K562 (cell line): ENCODE measurements around the gene TMSB4X. TPM values are rescaled to one million over a fixed set of nuclear protein-coding genes. Genes with fewer than 3 reads are reported as not detected.

Source experiments
- CBFA2T2 ChIP-seq: fragments of 450-650 bp; conservative IDR thresholded peaks from 2 replicates; pipeline ENCODE4 v1.6.1; 2017; ENCODE audit warnings: mild to moderate bottlenecking
- CCNT2 ChIP-seq: IDR thresholded peaks from 2 replicates; pipeline ENCODE4 v1.6.1; 2011; ENCODE audit warnings: borderline replicate concordance, low read depth, mild to moderate bottlenecking, moderate library complexity, mixed read lengths, low read length; ENCODE audit not compliant: insufficient read length; ENCODE audit errors: extremely low read depth
- ELF4 ChIP-seq: fragments of 450-650 bp; formaldehyde crosslinking; IDR thresholded peaks from 2 replicates; pipeline ENCODE4 v1.4.0; 2022; ENCODE audit warnings: missing genetic modification characterization
- HSF4 ChIP-seq: fragments of 250-450 bp; sonication (Bioruptor Pico); IDR thresholded peaks from 2 replicates; pipeline ENCODE4 v2.1.2; 2022; ENCODE audit warnings: mild to moderate bottlenecking, moderate library complexity, borderline replicate concordance
- ILK ChIP-seq: fragments of 450-650 bp; IDR thresholded peaks from 2 replicates; pipeline ENCODE4 v1.6.1; 2016; ENCODE audit warnings: missing genetic modification characterization, low read depth, mild to moderate bottlenecking, missing compliant biosample characterization, moderate library complexity, borderline replicate concordance
- NBN ChIP-seq: fragments of 450-650 bp; IDR thresholded peaks from 2 replicates; pipeline ENCODE4 v1.6.1; 2016; ENCODE audit warnings: low read depth, mild to moderate bottlenecking
- NCOR1 ChIP-seq: fragments of 450-650 bp; IDR thresholded peaks from 2 replicates; pipeline ENCODE4 v1.6.1; 2016; ENCODE audit warnings: mild to moderate bottlenecking, moderate library complexity
- TEAD2 ChIP-seq: fragments of 450-650 bp; IDR thresholded peaks from 2 replicates; pipeline ENCODE4 v1.6.1; 2016; ENCODE audit warnings: missing genetic modification characterization, control low read depth, missing compliant biosample characterization
- ZNF140 ChIP-seq: fragments of 250-450 bp; sonication (Bioruptor Pico); IDR thresholded peaks from 2 replicates; pipeline ENCODE4 v1.8.0; 2021; ENCODE audit warnings: moderate library complexity, mild to moderate bottlenecking, inconsistent platforms
- ZNF561 ChIP-seq: fragments of 450-650 bp; formaldehyde crosslinking; conservative IDR thresholded peaks from 2 replicates; pipeline ENCODE4 v1.4.0; 2020; ENCODE audit warnings: mild to moderate bottlenecking, moderate library complexity
- polyA plus RNA-seq, 8 experiments: library from polyadenylated mRNA; depleted of rRNA in 4 of 8; stranded (reverse) in 5 of 8; unstranded in 3 of 8; fragments of >200 nt; fragmentation: Nextera tagmentation in 2 of 8; fragmentation: Illumina TruSeq in 1 of 8; extraction: Ambion mirVana in 2 of 8; extraction: Trizol in 1 of 8; gene quantifications; 2 replicates each; pipeline versions ENCODE4 v1.2.1 to v1.2.3, GENCODE V29; 2011 to 2014; ENCODE audit warnings: inconsistent platforms in 1 of 8, missing spikeins in 1 of 8
- total RNA-seq, 7 experiments: library from RNA; depleted of rRNA in 6 of 7; stranded (reverse); fragments of >200 nt in 6 of 7; fragmentation: Illumina TruSeq in 2 of 7; extraction: Trizol in 2 of 7; gene quantifications; 2 replicates each; pipeline versions ENCODE4 v1.2.1 to v1.2.3, GENCODE V29; 2011 to 2021; ENCODE audit warnings: low replicate concordance in 1 of 7
- TF ChIP-seq, protein P1 (sequence below): fragments of 450-650 bp; conservative IDR thresholded peaks from 2 replicates; pipeline ENCODE4 v1.6.1; 2016; ENCODE audit warnings: missing genetic modification characterization, low read depth, mild to moderate bottlenecking, control low read depth, missing compliant biosample characterization
- TF ChIP-seq, protein P2 (sequence below): fragments of 450-650 bp; IDR thresholded peaks from 2 replicates; pipeline ENCODE4 v1.6.1; 2017; ENCODE audit warnings: mild to moderate bottlenecking, moderate library complexity
- TF ChIP-seq, protein P3 (sequence below), 2 experiments: fragments of 450-650 bp; formaldehyde crosslinking in 1 of 2; IDR thresholded peaks; 2 replicates each; pipeline versions ENCODE4 v1.4.0 to v1.6.1; 2014 to 2020; ENCODE audit warnings: mild to moderate bottlenecking in 2 of 2, borderline replicate concordance in 1 of 2, low read depth in 1 of 2

The TMSB4X gene
- total and polyA plus RNA-seq, 9 of the 15 experiments (the other 6 are each of a cell fraction or from before 2014, with no cell fraction given): 1,035 to 2,035 (median 1,529) TPM

DNA sequence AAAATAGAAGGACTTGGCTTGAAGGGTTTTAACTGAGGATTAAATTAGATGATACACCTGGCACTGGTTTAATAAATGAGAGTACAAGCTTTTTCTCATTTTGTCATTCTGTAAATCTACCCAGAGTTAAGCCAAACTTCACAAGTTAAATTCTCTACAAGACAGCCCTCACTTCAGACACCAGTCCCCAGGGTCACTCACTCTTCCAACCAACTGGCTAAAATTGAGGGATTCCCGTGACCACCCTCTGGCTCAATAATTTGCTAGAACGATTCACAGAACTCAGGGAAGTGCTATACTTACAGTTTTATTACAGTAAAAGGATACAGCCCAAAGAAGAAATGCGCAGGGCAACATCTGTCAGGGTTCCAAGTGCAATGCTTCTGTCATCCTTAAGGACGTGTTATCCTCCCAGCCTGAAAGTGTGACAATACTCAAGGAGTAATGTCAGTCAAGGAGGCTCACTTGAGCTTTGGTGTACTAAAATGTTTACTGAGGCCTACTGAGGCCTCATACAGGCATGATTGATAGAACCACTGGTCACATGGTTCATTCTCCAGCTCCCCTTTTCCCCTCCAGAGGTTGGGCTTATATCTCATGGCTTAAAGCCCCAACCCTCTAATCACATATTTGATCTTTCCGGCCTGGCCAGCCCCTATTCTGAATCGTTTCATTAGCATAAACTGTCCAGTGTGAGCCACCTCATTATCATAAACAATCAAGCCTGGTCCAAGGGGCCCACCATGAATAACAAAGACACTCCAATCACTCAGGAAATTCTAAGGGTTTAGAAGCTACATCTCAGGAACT lies 9.6 kb upstream of the TMSB4X start (continued):
- TF ChIP-seq ZNF140 (CRISPR knock-in tag) (no peak), NCOR1 (no peak), NBN (no peak), HSF4 (CRISPR knock-in tag) (no peak), ZNF561 (CRISPR knock-in tag) (no peak), CBFA2T2 (no peak), TEAD2 (tag) (no peak), ELF4 (CRISPR knock-in tag) (no peak), CCNT2 (no peak), ILK (no peak)
- TF ChIP-seq, protein P1, sequence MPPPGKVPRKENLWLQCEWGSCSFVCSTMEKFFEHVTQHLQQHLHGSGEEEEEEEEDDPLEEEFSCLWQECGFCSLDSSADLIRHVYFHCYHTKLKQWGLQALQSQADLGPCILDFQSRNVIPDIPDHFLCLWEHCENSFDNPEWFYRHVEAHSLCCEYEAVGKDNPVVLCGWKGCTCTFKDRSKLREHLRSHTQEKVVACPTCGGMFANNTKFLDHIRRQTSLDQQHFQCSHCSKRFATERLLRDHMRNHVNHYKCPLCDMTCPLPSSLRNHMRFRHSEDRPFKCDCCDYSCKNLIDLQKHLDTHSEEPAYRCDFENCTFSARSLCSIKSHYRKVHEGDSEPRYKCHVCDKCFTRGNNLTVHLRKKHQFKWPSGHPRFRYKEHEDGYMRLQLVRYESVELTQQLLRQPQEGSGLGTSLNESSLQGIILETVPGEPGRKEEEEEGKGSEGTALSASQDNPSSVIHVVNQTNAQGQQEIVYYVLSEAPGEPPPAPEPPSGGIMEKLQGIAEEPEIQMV (tag): no peak
- TF ChIP-seq, protein P2, sequence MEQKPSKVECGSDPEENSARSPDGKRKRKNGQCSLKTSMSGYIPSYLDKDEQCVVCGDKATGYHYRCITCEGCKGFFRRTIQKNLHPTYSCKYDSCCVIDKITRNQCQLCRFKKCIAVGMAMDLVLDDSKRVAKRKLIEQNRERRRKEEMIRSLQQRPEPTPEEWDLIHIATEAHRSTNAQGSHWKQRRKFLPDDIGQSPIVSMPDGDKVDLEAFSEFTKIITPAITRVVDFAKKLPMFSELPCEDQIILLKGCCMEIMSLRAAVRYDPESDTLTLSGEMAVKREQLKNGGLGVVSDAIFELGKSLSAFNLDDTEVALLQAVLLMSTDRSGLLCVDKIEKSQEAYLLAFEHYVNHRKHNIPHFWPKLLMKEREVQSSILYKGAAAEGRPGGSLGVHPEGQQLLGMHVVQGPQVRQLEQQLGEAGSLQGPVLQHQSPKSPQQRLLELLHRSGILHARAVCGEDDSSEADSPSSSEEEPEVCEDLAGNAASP: no peak
- TF ChIP-seq, protein P3, sequence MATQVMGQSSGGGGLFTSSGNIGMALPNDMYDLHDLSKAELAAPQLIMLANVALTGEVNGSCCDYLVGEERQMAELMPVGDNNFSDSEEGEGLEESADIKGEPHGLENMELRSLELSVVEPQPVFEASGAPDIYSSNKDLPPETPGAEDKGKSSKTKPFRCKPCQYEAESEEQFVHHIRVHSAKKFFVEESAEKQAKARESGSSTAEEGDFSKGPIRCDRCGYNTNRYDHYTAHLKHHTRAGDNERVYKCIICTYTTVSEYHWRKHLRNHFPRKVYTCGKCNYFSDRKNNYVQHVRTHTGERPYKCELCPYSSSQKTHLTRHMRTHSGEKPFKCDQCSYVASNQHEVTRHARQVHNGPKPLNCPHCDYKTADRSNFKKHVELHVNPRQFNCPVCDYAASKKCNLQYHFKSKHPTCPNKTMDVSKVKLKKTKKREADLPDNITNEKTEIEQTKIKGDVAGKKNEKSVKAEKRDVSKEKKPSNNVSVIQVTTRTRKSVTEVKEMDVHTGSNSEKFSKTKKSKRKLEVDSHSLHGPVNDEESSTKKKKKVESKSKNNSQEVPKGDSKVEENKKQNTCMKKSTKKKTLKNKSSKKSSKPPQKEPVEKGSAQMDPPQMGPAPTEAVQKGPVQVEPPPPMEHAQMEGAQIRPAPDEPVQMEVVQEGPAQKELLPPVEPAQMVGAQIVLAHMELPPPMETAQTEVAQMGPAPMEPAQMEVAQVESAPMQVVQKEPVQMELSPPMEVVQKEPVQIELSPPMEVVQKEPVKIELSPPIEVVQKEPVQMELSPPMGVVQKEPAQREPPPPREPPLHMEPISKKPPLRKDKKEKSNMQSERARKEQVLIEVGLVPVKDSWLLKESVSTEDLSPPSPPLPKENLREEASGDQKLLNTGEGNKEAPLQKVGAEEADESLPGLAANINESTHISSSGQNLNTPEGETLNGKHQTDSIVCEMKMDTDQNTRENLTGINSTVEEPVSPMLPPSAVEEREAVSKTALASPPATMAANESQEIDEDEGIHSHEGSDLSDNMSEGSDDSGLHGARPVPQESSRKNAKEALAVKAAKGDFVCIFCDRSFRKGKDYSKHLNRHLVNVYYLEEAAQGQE (IDR thresholded peaks at IDR 0.05; ENCODE audit: borderline replicate concordance): no peak; the same call in 1 of the 2 replicates
- TF ChIP-seq, protein P3 (CRISPR knock-in tag; IDR thresholded peaks at IDR 0.05; ENCODE audit: low read depth): no peak
